Sciatic nerve (tissue), 2 donors: ENCODE results near the gene FIBCD1. TPM values are rescaled to one million over a fixed set of nuclear protein-coding genes. Genes with fewer than 3 reads are reported as not detected.

Experiments used
- ATAC-seq: fragments of 200-7000 bp; cut with Tn5 transposase; one replicate; pipeline ENCODE4 v1.9.1; 2020; ENCODE audit warnings: mild to moderate bottlenecking, moderate library complexity
- DNase-seq: peaks from one replicate; pipeline ENCODE4 v3.0.0-alpha.2; 2020; ENCODE audit warnings: low spot score
- intact Hi-C: fragments of 100-400 bp; cut with DNase I; formaldehyde crosslinking; loops from one replicate; pipeline ENCODE4 v1.14.2; 2022
- total RNA-seq: library from RNA; stranded (reverse); fragmentation: NEBNext Ultra II Directional; extraction: Animal tissue kit (Norgen Biotek cat#: 25700); gene quantifications from one replicate; pipeline ENCODE4 v1.2.1, GENCODE V29; 2021
- donor health status: DM: no; HTN: no; CAD: no.
- donor health status: DM: no; HTN: no; CAD: no.

The FIBCD1 gene
- total RNA-seq, 1 donor from 2014 or later: not detected

- DNase-seq: no peak
- intact Hi-C loops: no loop called here
- no peak for ATAC-seq
Observed at GRCh38 chr9:130904070-130905044, 34.7 kb downstream of the FIBCD1 start.

- no peak for ATAC-seq
- DNase-seq: no peak
- intact Hi-C loops: no loop called here
Observed at GRCh38 chr9:130903194-130904069, 35.6 kb downstream of the FIBCD1 start.

- ATAC-seq (no peak), DNase-seq (no peak)
- intact Hi-C loops: no loop called here
Observed at GRCh38 chr9:130902204-130903185, 36.6 kb downstream of the FIBCD1 start.

GRCh38 chr9:130901498-130902203 is 37.4 kb downstream of the FIBCD1 start:
- no peak for ATAC-seq
- intact Hi-C loops: no loop called here

GRCh38 chr9:130900701-130901497 is 38.1 kb downstream of the FIBCD1 start:
- ATAC-seq (no peak), DNase-seq (no peak)
- intact Hi-C loops: no loop called here

More at GRCh38 chr9:130901498-130902203, 37.4 kb downstream of the FIBCD1 start:
- no peak for DNase-seq

GRCh38 chr9:130899051-130899748 is 39.8 kb downstream of the FIBCD1 start:
- ATAC-seq: no peak
- intact Hi-C loops: no loop called here

GRCh38 chr9:130898552-130898852 is 40.5 kb downstream of the FIBCD1 start:
- ATAC-seq (no peak), DNase-seq (no peak)
- intact Hi-C loops: no loop called here

More at GRCh38 chr9:130899051-130899748, 39.8 kb downstream of the FIBCD1 start:
- no peak for DNase-seq

GRCh38 chr9:130897848-130898551 is 41.0 kb downstream of the FIBCD1 start:
- DNase-seq (no peak), ATAC-seq (no peak)
- intact Hi-C loops: no loop called here

GRCh38 chr9:130897105-130897751 is 41.8 kb downstream of the FIBCD1 start:
- DNase-seq: no peak
- no peak for ATAC-seq
- intact Hi-C loops: no loop called here

- ATAC-seq (no peak), DNase-seq (no peak)
- intact Hi-C loops: no loop called here
Observed at GRCh38 chr9:130896233-130897014, 42.6 kb downstream of the FIBCD1 start, which contains the start of gene QRFP. Gene QRFP, minus strand, starts transcription at chr9:130896812. Its CDS starts 2,974 bp downstream, at chr9:130893838.

- intact Hi-C loops: no loop called here
- ATAC-seq (peak; percentile 3), DNase-seq (no peak)
Observed at GRCh38 chr9:130895481-130896232, 43.4 kb downstream of the FIBCD1 start.

- ATAC-seq (no peak), DNase-seq (no peak)
- intact Hi-C loops: no loop called here
Observed at GRCh38 chr9:130895038-130895437, 44.0 kb downstream of the FIBCD1 start.

GRCh38 chr9:130894546-130894945 is 44.5 kb downstream of the FIBCD1 start:
- DNase-seq: no peak
- ATAC-seq: no peak
- intact Hi-C loops: no loop called here
